Ishikawa (cell line): Measurements from ENCODE around the gene NAT8L.

ENCODE experiments used
- CEBPB ChIP-seq: IDR thresholded peaks from 2 replicates; pipeline ENCODE4 v1.6.1; 2012
- CREB1 ChIP-seq: IDR thresholded peaks from 2 replicates; pipeline ENCODE4 v1.6.1; 2012; ENCODE audit warnings: low read depth
- EGR1 ChIP-seq: IDR thresholded peaks from 2 replicates; pipeline ENCODE4 v1.6.1; 2012
- EP300 ChIP-seq: IDR thresholded peaks from 2 replicates; pipeline ENCODE4 v1.6.1; 2012; ENCODE audit warnings: borderline replicate concordance
- FOXM1 ChIP-seq: IDR thresholded peaks from 2 replicates; pipeline ENCODE4 v1.6.1; 2012; ENCODE audit warnings: low read depth, borderline replicate concordance
- NFIC ChIP-seq: IDR thresholded peaks from 2 replicates; pipeline ENCODE4 v1.6.1; 2012
- RAD21 ChIP-seq: IDR thresholded peaks from 2 replicates; pipeline ENCODE4 v1.6.1; 2012; ENCODE audit warnings: low read depth
- TAF1 ChIP-seq: IDR thresholded peaks from 2 replicates; pipeline ENCODE4 v1.6.1; 2012; ENCODE audit warnings: low read depth, mild to moderate bottlenecking
- TCF12 ChIP-seq: IDR thresholded peaks from 2 replicates; pipeline ENCODE4 v1.6.1; 2012; ENCODE audit warnings: low read depth
- TEAD4 ChIP-seq: IDR thresholded peaks from 2 replicates; pipeline ENCODE4 v1.6.1; 2012
- YY1 ChIP-seq: IDR thresholded peaks from 2 replicates; pipeline ENCODE4 v1.6.1; 2012; ENCODE audit warnings: low read depth
- ZBTB7A ChIP-seq: IDR thresholded peaks from 2 replicates; pipeline ENCODE4 v1.6.1; 2012; ENCODE audit warnings: low read depth
- TF ChIP-seq, protein P1 (sequence below): IDR thresholded peaks from 2 replicates; pipeline ENCODE4 v1.6.1; 2012; ENCODE audit warnings: low read depth, mild to moderate bottlenecking
- TF ChIP-seq, protein P2 (sequence below): IDR thresholded peaks from 2 replicates; pipeline ENCODE4 v1.6.1; 2012
- TF ChIP-seq, protein P3 (sequence below): IDR thresholded peaks from 2 replicates; pipeline ENCODE4 v1.6.1; 2012

NAT8L gene

DNA sequence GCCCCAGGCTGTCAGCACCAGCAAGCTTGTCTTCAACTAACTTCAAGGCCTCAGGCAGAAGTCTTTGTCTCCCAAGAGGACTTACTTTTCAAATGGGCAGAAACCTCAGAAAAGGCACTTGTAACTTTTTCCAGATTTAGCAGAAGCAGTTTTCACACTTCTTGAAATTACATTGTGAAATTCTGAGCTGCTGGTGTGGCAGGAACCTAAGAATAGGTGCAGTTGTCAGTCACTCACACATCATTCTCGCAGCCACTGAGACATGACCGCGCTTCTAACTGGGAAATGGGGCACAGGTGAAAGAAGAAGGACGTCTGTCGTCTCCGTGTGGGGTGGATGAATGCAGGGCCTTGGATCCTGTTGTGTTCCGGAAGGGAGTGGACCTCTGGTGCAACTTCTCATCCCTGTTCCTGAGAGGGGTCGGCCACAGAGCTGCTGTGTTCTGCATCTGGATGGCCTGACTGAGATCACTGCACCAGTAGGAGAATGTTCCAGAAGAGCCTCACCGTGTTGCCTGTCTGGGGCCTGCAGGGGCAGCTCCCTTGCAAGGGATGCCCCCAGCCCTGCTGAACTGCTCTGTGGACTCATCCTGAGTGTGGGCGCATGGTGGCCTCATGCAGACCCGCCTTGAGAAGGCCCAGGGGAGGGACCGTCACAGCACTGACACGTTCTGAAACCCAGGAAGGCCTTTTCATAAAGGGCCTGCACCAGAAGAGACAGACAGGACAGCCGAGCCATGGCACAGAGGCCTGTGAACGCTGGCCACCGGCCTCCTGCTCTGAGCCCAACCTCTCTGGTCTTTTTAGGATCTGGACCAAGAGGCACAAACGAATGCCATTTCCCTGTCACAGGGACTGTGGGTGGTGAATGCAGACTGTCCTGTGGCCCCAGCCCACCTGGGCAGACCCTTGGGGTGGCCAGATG lies 18.7 kb downstream of the NAT8L start:
- TF ChIP-seq TAF1 (no peak), FOXM1 (no peak), NFIC (no peak), TCF12 (no peak), EP300 (no peak), ZBTB7A (no peak), CEBPB (no peak), TEAD4 (no peak)
- TF ChIP-seq, protein P1, sequence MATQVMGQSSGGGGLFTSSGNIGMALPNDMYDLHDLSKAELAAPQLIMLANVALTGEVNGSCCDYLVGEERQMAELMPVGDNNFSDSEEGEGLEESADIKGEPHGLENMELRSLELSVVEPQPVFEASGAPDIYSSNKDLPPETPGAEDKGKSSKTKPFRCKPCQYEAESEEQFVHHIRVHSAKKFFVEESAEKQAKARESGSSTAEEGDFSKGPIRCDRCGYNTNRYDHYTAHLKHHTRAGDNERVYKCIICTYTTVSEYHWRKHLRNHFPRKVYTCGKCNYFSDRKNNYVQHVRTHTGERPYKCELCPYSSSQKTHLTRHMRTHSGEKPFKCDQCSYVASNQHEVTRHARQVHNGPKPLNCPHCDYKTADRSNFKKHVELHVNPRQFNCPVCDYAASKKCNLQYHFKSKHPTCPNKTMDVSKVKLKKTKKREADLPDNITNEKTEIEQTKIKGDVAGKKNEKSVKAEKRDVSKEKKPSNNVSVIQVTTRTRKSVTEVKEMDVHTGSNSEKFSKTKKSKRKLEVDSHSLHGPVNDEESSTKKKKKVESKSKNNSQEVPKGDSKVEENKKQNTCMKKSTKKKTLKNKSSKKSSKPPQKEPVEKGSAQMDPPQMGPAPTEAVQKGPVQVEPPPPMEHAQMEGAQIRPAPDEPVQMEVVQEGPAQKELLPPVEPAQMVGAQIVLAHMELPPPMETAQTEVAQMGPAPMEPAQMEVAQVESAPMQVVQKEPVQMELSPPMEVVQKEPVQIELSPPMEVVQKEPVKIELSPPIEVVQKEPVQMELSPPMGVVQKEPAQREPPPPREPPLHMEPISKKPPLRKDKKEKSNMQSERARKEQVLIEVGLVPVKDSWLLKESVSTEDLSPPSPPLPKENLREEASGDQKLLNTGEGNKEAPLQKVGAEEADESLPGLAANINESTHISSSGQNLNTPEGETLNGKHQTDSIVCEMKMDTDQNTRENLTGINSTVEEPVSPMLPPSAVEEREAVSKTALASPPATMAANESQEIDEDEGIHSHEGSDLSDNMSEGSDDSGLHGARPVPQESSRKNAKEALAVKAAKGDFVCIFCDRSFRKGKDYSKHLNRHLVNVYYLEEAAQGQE: no peak
- TF ChIP-seq, protein P2, sequence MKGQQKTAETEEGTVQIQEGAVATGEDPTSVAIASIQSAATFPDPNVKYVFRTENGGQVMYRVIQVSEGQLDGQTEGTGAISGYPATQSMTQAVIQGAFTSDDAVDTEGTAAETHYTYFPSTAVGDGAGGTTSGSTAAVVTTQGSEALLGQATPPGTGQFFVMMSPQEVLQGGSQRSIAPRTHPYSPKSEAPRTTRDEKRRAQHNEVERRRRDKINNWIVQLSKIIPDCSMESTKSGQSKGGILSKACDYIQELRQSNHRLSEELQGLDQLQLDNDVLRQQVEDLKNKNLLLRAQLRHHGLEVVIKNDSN: no peak

DNA sequence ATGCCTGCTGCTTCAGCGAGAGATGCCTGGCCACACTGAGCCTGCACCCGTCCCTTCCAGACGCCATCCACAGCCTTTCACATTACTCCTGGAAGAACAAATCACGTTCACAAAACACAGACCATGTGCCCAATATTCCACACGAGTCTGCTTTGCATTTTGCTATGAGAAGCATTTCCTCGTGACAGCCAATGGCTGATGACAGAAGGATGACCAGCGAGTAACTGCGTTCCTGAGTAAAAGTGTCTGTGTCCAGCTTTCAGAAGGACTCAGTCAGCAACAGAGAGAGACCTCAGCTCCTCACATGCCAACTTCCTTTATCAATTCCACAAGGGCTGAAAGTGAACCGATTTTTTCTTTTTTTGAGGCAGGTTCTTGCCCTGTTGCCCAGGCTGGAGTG lies 19.5 kb downstream of the NAT8L start:
- no peak for TF ChIP-seq EGR1
- TF ChIP-seq TCF12: no peak
- TF ChIP-seq ZBTB7A: no peak
- TF ChIP-seq, protein P3, sequence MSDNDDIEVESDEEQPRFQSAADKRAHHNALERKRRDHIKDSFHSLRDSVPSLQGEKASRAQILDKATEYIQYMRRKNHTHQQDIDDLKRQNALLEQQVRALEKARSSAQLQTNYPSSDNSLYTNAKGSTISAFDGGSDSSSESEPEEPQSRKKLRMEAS: no peak
- no peak for TF ChIP-seq FOXM1
- TF ChIP-seq RAD21: no peak
- TF ChIP-seq YY1: no peak
- TF ChIP-seq TAF1: no peak
- no peak for TF ChIP-seq NFIC
- TF ChIP-seq, protein P2: no peak
- no peak for TF ChIP-seq TEAD4
- no peak for TF ChIP-seq CEBPB
- TF ChIP-seq, protein P1: no peak
- no peak for TF ChIP-seq CREB1
- TF ChIP-seq EP300: no peak

DNA sequence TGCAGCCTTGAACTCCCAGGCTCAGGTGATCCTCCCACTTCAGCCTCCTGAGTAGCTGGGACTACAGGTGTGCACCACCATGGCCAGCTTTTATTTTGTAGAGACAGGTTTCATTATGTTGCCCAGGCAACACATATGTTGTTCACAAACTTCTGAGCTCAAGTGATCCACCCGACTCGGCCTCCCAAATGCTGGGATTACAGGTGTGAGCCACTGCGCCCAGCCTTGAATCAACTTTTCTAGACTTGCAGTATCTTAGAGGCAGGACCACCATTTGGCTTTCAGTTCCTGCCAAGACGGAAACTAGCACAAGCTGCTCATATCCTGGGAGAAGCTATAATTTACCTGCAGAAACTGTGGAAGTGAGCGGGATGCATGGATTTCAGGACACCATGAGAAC lies 19.9 kb downstream of the NAT8L start:
- no peak for TF ChIP-seq CEBPB

DNA sequence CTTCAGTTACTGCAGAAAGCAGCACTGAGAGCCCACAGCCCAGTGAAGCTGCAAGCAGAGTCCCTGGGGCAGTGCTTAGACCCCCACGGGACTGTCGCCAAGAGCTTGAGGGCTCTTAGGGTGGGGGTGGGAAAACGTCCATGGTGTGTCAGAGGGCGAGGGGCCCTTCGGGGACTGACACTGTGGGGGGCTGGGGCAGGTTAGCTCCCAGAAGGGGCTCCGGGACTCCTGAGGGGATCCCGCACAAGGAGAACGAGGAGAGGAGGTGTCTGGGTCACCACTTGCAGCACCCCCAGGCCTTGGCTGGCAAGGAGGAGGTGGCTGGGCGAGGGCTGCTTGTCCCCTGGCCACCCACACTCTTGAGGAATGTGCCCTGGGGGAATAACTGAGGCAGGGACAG lies 20.8 kb downstream of the NAT8L start:
- TF ChIP-seq TEAD4 (no peak), YY1 (no peak), TCF12 (no peak), FOXM1 (no peak), CEBPB (no peak), CREB1 (no peak), TAF1 (no peak), ZBTB7A (no peak), RAD21 (no peak), EGR1 (no peak)
- TF ChIP-seq, protein P3: no peak
- TF ChIP-seq, protein P2: no peak
- TF ChIP-seq, protein P1: no peak
